ENCODE results near the gene CSTPP1. TPM values are rescaled to one million over a fixed set of nuclear protein-coding genes. Genes with fewer than 3 reads are reported as not detected.
"Not testable (repeated sequence)": the region's sequence is repeated elsewhere in the genome, so short reads cannot be mapped to it uniquely, and the experiment has no call there.

The CSTPP1 gene
- total and polyA plus RNA-seq, 2 donors (not counting 3 experiments of a cell fraction or from before 2014, with no cell fraction given), result 25.9 to 38.2 TPM

GRCh38 chr11:46958777-46959176, 22.2 kb downstream of the CSTPP1 start:
- Histone ChIP-seq H3K9ac (replicated peaks; ENCODE audit: extremely low read depth, insufficient read depth, low read length) (no peak overlapping the region), H3K79me2 (ENCODE audit: control insufficient read depth, insufficient read depth, low read length) (no peaks in the 10 kb centered on the region), H3K36me3 (ENCODE audit: control insufficient read depth in 2 of 2, extremely low read depth in 1 of 2, insufficient read depth in 2 of 2, low read length in 2 of 2) (no peaks in the 10 kb centered on the region), H3K9me1 (replicated peaks; ENCODE audit: control insufficient read depth, extremely low read depth, insufficient read depth, low read length) (no peaks in the 10 kb centered on the region), H3K27ac (ENCODE audit: insufficient read depth, low read depth, low read length) (no peak overlapping the region), H3K27me3 (ENCODE audit: control insufficient read depth in 2 of 2, insufficient read depth in 2 of 2, low read length in 2 of 2) (no peaks in the 10 kb centered on the region), H3K4me1 (ENCODE audit: control insufficient read depth, extremely low read depth, insufficient read depth, low read length) (no peaks in the 10 kb centered on the region), H4K20me1 (replicated peaks; ENCODE audit: control insufficient read depth, extremely low read depth, insufficient read depth, low read length) (no peaks in the 10 kb centered on the region), H3K4me3 (replicated peaks in 1 of 3; ENCODE audit: insufficient read depth in 1 of 3, low read depth in 1 of 3, low read length in 3 of 3) (no peak overlapping the region), H2AFZ (ENCODE audit: low read depth, low read length) (no peak overlapping the region), H3K9me3 (replicated peaks; ENCODE audit: control insufficient read depth, insufficient read depth, low read length) (no peaks in the 10 kb centered on the region), H3K4me2 (ENCODE audit: insufficient read depth, low read length) (no peak overlapping the region)
- FAIRE-seq, result no peak
- dilution Hi-C loops (cut with MboI; ENCODE audit: extremely low pct_ligation_motif_present, low sequenced_read_pairs) (no loop called here), intact Hi-C loops (cut with micrococcal nuclease) (no loop called here)
- BruUV-seq (replicated peaks), result no TSS peak
- no peak for DNase-seq (ENCODE audit: low read depth, low spot score)
- POLR2A ChIA-PET, result no interaction called here
- TF ChIP-seq JUN (IDR thresholded peaks at IDR 0.05; ENCODE audit: borderline replicate concordance, insufficient read depth, insufficient read length, low read depth), result no peak
- CTCF ChIA-PET, result no interaction called here

- DNase-seq (ENCODE audit: low read depth, low spot score), result no peak
- CTCF ChIA-PET, result no interaction called here
- intact Hi-C loops (cut with micrococcal nuclease) (no loop called here), dilution Hi-C loops (cut with MboI; ENCODE audit: extremely low pct_ligation_motif_present, low sequenced_read_pairs) (no loop called here)
- BruUV-seq (replicated peaks), result no TSS peak
- no peak overlapping the region for H3K4me2 ChIP-seq (ENCODE audit: insufficient read depth, low read length)
- POLR2A ChIA-PET, result no interaction called here
- TF ChIP-seq GATA2 (IDR thresholded peaks at IDR 0.05; ENCODE audit: insufficient read depth, insufficient read length, low read depth, low read length) (no peak), POLR2AphosphoS5 (IDR thresholded peaks at IDR 0.05; ENCODE audit: insufficient read depth, low read depth, low read length) (no peak), POLR2A (IDR thresholded peaks at IDR 0.05; ENCODE audit: low read depth, low read length) (no peak)
- H3K27me3 ChIP-seq (ENCODE audit: control insufficient read depth in 2 of 2, insufficient read depth in 2 of 2, low read length in 2 of 2), result no peaks in the 10 kb centered on the region
- H2AFZ ChIP-seq (ENCODE audit: low read depth, low read length), result no peak overlapping the region
- no peak for FAIRE-seq
- H3K9ac ChIP-seq (replicated peaks; ENCODE audit: extremely low read depth, insufficient read depth, low read length), result no peak overlapping the region
- no peak overlapping the region for H3K4me3 ChIP-seq (replicated peaks in 1 of 3; ENCODE audit: insufficient read depth in 1 of 3, low read depth in 1 of 3, low read length in 3 of 3)
- no peaks in the 10 kb centered on the region for H3K4me1 ChIP-seq (ENCODE audit: control insufficient read depth, extremely low read depth, insufficient read depth, low read length)
- H3K27ac ChIP-seq (ENCODE audit: insufficient read depth, low read depth, low read length), result no peak overlapping the region
- H3K9me1 ChIP-seq (replicated peaks; ENCODE audit: control insufficient read depth, extremely low read depth, insufficient read depth, low read length), result no peaks in the 10 kb centered on the region
- no peaks in the 10 kb centered on the region for H3K79me2 ChIP-seq (ENCODE audit: control insufficient read depth, insufficient read depth, low read length)
- no peaks in the 10 kb centered on the region for H4K20me1 ChIP-seq (replicated peaks; ENCODE audit: control insufficient read depth, extremely low read depth, insufficient read depth, low read length)
- H3K36me3 ChIP-seq (ENCODE audit: control insufficient read depth in 2 of 2, extremely low read depth in 1 of 2, insufficient read depth in 2 of 2, low read length in 2 of 2), result no peaks in the 10 kb centered on the region
- H3K9me3 ChIP-seq (replicated peaks; ENCODE audit: control insufficient read depth, insufficient read depth, low read length), result no peaks in the 10 kb centered on the region
These were observed 24.5 kb downstream of the CSTPP1 start for GRCh38 chr11:46961041-46961440.

- H3K27me3 ChIP-seq (ENCODE audit: control insufficient read depth in 2 of 2, insufficient read depth in 2 of 2, low read length in 2 of 2); H3K4me1 ChIP-seq (ENCODE audit: control insufficient read depth, extremely low read depth, insufficient read depth, low read length); H3K9me3 ChIP-seq (replicated peaks; ENCODE audit: control insufficient read depth, insufficient read depth, low read length); H3K9ac ChIP-seq (replicated peaks; ENCODE audit: extremely low read depth, insufficient read depth, low read length); H2AFZ ChIP-seq (ENCODE audit: low read depth, low read length); intact Hi-C loops (cut with micrococcal nuclease); H3K27ac ChIP-seq (ENCODE audit: insufficient read depth, low read depth, low read length); H3K9me1 ChIP-seq (replicated peaks; ENCODE audit: control insufficient read depth, extremely low read depth, insufficient read depth, low read length); H3K36me3 ChIP-seq (ENCODE audit: control insufficient read depth in 2 of 2, extremely low read depth in 1 of 2, insufficient read depth in 2 of 2, low read length in 2 of 2); CTCF ChIA-PET; H3K4me3 ChIP-seq (replicated peaks in 1 of 3; ENCODE audit: insufficient read depth in 1 of 3, low read depth in 1 of 3, low read length in 3 of 3); H3K4me2 ChIP-seq (ENCODE audit: insufficient read depth, low read length); BruUV-seq (replicated peaks); DNase-seq (ENCODE audit: low read depth, low spot score); H3K79me2 ChIP-seq (ENCODE audit: control insufficient read depth, insufficient read depth, low read length); dilution Hi-C loops (cut with MboI; ENCODE audit: extremely low pct_ligation_motif_present, low sequenced_read_pairs); H4K20me1 ChIP-seq (replicated peaks; ENCODE audit: control insufficient read depth, extremely low read depth, insufficient read depth, low read length); POLR2A ChIA-PET: not testable (repeated sequence)
- peak; percentile 43 for FAIRE-seq
These were observed 25.3 kb downstream of the CSTPP1 start for GRCh38 chr11:46961886-46962285.

Measured in endothelial cell of umbilical vein (primary cell).